22Rv1 (cell line): ENCODE results near the gene LY6G5B.
A peak's percentile ranks its signal among the peaks of the same experiment; 100 is the strongest.

Experiments used
- H3K27ac ChIP-seq: fragments of 450-650 bp; 2 replicates; pipeline ENCODE4 v1.5.1; 2017
- CTCF ChIP-seq: fragments of 450-650 bp; IDR thresholded peaks from 2 replicates; pipeline ENCODE4 v1.5.1; 2017; ENCODE audit warnings: mild to moderate bottlenecking
- ZFX ChIP-seq: fragments of 450-650 bp; IDR thresholded peaks from 2 replicates; pipeline ENCODE4 v1.6.1; 2017; ENCODE audit warnings: antibody characterized with exemption, borderline replicate concordance

The LY6G5B gene

GRCh38 chr6:31664790-31665500 is 4.8 kb upstream of the LY6G5B start, which contains the start of gene GPANK1:
Gene GPANK1, minus strand, starts transcription at chr6:31664997. Its CDS starts 519 bp downstream, at chr6:31664478.
- TF ChIP-seq CTCF (no peak), ZFX (no peak)
- H3K27ac ChIP-seq = peak within 1 kb of the TSS; percentile 99

- H3K27ac ChIP-seq = peak within 1 kb of the TSS; percentile 99
- TF ChIP-seq ZFX (no peak), CTCF (no peak)
Measured at GRCh38 chr6:31665501-31666336, 4.1 kb upstream of the LY6G5B start, which contains the start of gene CSNK2B. Gene CSNK2B, plus strand, starts transcription at chr6:31666080. Its CDS starts 752 bp downstream, at chr6:31666832.

- no peak for TF ChIP-seq CTCF
- no peak for TF ChIP-seq ZFX
- peak overlapping the region; percentile 99 for H3K27ac ChIP-seq
Measured at GRCh38 chr6:31666337-31666965, 3.3 kb upstream of the LY6G5B start.

GRCh38 chr6:31676322-31676903 is 6.6 kb downstream of the LY6G5B start:
- no peak for TF ChIP-seq ZFX
- TF ChIP-seq CTCF = no peak

GRCh38 chr6:31676904-31677303 is 7.1 kb downstream of the LY6G5B start:
- no peak overlapping the region for H3K27ac ChIP-seq
- TF ChIP-seq ZFX = no peak
- no peak for TF ChIP-seq CTCF

More at GRCh38 chr6:31676322-31676903, 6.6 kb downstream of the LY6G5B start:
- no peak overlapping the region for H3K27ac ChIP-seq

GRCh38 chr6:31677955-31678354 is 8.2 kb downstream of the LY6G5B start:
- TF ChIP-seq CTCF = no peak
- H3K27ac ChIP-seq = no peak overlapping the region
